HL-60 (cell line): Measurements from ENCODE around the gene KRT6A.
"Not testable (repeated sequence)": the region's sequence is repeated elsewhere in the genome, so short reads cannot be mapped to it uniquely, and the experiment has no call there.

ENCODE experiments used
- DNase-seq, 2 experiments: peaks; one replicate each; pipeline ENCODE4 v3.0.0-alpha.2; 2010 to 2020; ENCODE audit warnings: low read depth in 1 of 2, low spot score in 1 of 2
- H3K27ac ChIP-seq: fragments of 250-450 bp; sonication (Bioruptor Pico); replicated peaks from 2 replicates; pipeline ENCODE4 v1.5.1; 2020; ENCODE audit warnings: mild to moderate bottlenecking, moderate library complexity
- H3K27me3 ChIP-seq: fragments of 250-450 bp; sonication (Bioruptor Pico); 2 replicates; pipeline ENCODE4 v1.5.1; 2021; ENCODE audit warnings: mild to moderate bottlenecking, moderate library complexity; ENCODE audit not compliant: insufficient read depth, poor library complexity, severe bottlenecking
- H3K4me3 ChIP-seq: replicated peaks from 2 replicates; pipeline ENCODE4 v1.5.1; 2011; ENCODE audit warnings: mild to moderate bottlenecking, control low read depth, low read length; ENCODE audit not compliant: insufficient read depth
- GABPA ChIP-seq: IDR thresholded peaks from 2 replicates; pipeline ENCODE4 v1.6.1; 2012; ENCODE audit warnings: low read depth
- POLR2AphosphoS5 ChIP-seq: IDR thresholded peaks from 2 replicates; pipeline ENCODE4 v1.6.1; 2012; ENCODE audit warnings: low read depth
- SPI1 ChIP-seq: IDR thresholded peaks from 2 replicates; pipeline ENCODE4 v1.6.1; 2012; ENCODE audit warnings: low read depth, mild to moderate bottlenecking, borderline replicate concordance
- TF ChIP-seq, protein P1 (sequence below): IDR thresholded peaks from one replicate; pipeline ENCODE4 v1.5.1; 2011; ENCODE audit warnings: low read length, control low read depth, inconsistent platforms; ENCODE audit not compliant: insufficient read depth
- TF ChIP-seq, protein P2 (sequence below): IDR thresholded peaks from 2 replicates; pipeline ENCODE4 v1.6.1; 2012; ENCODE audit warnings: low read depth; ENCODE audit not compliant: insufficient replicate concordance

The KRT6A gene

DNA sequence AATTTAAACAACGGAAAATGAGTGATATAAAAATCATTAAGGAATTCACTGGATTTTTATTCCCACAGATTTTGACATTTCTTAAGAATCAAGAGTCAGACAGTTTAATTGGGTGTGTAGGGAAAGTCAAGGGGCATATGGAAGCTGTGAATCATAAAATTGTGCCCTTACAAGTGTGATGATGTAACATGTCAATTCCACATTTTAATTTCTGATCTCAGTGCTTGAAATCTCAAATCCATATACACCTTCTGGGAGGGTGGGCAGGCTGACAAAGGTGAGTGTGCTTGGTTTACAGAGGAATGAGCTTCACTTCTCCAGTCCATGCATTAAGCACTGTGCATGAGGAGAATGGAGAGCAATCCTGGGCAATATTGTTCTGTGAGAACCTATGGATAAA is 1.0 kb upstream of the KRT6A start:
- no peak overlapping the region for H3K4me3 ChIP-seq
- no peak overlapping the region for H3K27ac ChIP-seq
- H3K27me3 ChIP-seq: peaks cover 3% of the 10 kb centered on the region
- DNase-seq: no peak
- TF ChIP-seq, protein P1, sequence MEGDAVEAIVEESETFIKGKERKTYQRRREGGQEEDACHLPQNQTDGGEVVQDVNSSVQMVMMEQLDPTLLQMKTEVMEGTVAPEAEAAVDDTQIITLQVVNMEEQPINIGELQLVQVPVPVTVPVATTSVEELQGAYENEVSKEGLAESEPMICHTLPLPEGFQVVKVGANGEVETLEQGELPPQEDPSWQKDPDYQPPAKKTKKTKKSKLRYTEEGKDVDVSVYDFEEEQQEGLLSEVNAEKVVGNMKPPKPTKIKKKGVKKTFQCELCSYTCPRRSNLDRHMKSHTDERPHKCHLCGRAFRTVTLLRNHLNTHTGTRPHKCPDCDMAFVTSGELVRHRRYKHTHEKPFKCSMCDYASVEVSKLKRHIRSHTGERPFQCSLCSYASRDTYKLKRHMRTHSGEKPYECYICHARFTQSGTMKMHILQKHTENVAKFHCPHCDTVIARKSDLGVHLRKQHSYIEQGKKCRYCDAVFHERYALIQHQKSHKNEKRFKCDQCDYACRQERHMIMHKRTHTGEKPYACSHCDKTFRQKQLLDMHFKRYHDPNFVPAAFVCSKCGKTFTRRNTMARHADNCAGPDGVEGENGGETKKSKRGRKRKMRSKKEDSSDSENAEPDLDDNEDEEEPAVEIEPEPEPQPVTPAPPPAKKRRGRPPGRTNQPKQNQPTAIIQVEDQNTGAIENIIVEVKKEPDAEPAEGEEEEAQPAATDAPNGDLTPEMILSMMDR: no peak
- no peak for TF ChIP-seq POLR2AphosphoS5
- TF ChIP-seq, protein P2, sequence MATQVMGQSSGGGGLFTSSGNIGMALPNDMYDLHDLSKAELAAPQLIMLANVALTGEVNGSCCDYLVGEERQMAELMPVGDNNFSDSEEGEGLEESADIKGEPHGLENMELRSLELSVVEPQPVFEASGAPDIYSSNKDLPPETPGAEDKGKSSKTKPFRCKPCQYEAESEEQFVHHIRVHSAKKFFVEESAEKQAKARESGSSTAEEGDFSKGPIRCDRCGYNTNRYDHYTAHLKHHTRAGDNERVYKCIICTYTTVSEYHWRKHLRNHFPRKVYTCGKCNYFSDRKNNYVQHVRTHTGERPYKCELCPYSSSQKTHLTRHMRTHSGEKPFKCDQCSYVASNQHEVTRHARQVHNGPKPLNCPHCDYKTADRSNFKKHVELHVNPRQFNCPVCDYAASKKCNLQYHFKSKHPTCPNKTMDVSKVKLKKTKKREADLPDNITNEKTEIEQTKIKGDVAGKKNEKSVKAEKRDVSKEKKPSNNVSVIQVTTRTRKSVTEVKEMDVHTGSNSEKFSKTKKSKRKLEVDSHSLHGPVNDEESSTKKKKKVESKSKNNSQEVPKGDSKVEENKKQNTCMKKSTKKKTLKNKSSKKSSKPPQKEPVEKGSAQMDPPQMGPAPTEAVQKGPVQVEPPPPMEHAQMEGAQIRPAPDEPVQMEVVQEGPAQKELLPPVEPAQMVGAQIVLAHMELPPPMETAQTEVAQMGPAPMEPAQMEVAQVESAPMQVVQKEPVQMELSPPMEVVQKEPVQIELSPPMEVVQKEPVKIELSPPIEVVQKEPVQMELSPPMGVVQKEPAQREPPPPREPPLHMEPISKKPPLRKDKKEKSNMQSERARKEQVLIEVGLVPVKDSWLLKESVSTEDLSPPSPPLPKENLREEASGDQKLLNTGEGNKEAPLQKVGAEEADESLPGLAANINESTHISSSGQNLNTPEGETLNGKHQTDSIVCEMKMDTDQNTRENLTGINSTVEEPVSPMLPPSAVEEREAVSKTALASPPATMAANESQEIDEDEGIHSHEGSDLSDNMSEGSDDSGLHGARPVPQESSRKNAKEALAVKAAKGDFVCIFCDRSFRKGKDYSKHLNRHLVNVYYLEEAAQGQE: no peak
- no peak for TF ChIP-seq GABPA
- TF ChIP-seq SPI1: no peak

DNA sequence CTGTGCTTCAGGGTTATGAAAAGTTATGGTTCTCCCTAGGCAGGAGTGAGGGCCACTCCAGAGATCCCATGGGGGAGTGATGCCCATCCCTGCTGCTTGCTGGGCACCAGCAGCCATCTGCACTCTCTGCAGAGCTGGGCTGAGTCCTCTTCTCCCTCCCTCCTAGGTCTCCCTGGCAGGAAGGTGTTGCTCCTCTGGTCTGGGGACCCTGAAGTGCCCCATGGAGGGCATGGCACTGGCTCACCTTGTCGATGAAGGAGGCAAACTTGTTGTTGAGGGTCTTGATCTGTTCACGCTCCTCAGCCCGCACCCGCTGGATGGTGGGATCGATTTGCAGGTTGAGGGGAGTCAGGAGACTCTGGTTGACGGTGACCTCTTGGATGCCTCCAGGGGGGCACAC is 652 bp downstream of the KRT6A start:
- not testable (repeated sequence) for H3K4me3 ChIP-seq, H3K27ac ChIP-seq, H3K27me3 ChIP-seq, DNase-seq

- not testable (repeated sequence) for H3K27me3 ChIP-seq, DNase-seq, H3K27ac ChIP-seq, H3K4me3 ChIP-seq
Measured at GRCh38 chr12:52491495-52491894, 1.6 kb downstream of the KRT6A start.

DNA sequence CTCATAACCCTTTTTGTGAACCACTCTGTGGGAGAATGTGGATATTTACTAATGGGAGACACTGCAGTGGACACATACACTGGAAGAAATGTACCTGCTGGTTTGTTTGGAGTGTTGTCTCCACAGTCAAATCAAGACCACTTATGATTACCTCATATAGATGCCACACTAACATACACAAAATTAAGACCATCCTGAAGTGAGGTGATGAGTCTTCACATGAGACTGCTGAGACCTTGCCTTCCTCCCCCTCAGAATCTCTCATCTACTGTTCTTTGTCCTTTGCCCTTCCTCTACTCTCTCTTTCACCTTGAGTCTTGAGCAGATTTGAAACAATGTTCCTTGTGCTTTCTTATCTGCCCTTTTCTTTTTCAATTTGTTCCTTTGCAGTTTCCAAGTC is 4.3 kb downstream of the KRT6A start:
- TF ChIP-seq, protein P1: no peak
- TF ChIP-seq POLR2AphosphoS5: no peak
- TF ChIP-seq SPI1: no peak
- TF ChIP-seq GABPA: no peak
- TF ChIP-seq, protein P2: no peak
- no peaks in the 10 kb centered on the region for H3K27me3 ChIP-seq

GRCh38 chr12:52487744-52488443 is 5.2 kb downstream of the KRT6A start:
- H3K27me3 ChIP-seq, H3K4me3 ChIP-seq, DNase-seq, H3K27ac ChIP-seq: not testable (repeated sequence)

More for the DNA sequence above, 4.3 kb downstream of the KRT6A start:
- no peak overlapping the region for H3K4me3 ChIP-seq
- no peak for DNase-seq
- no peak overlapping the region for H3K27ac ChIP-seq
